Gastrocnemius medialis (tissue), 4 donors: ENCODE results near the gene AMZ1.

Experiments used
- POLR2A ChIP-seq, 2 donors: fragments of 450-650 bp; IDR thresholded peaks; one replicate each; pipeline ENCODE4 v1.6.1; 2017; ENCODE audit warnings: antibody characterized with exemption in 2 of 2, mild to moderate bottlenecking in 2 of 2, moderate library complexity in 2 of 2
- TF ChIP-seq, protein P1 (sequence below), 5 experiments: fragments of 450-650 bp in 3 of 5; fragments of 200-600 bp in 2 of 5; sonication (generic) in 2 of 5; IDR thresholded peaks in 4 of 5; conservative IDR thresholded peaks in 1 of 5; 1 replicate in 4 of 5; 2 replicates in 1 of 5; pipeline ENCODE4 v1.5.1; 2016 to 2019; ENCODE audit warnings: antibody characterized with exemption in 5 of 5, mild to moderate bottlenecking in 3 of 5, moderate library complexity in 3 of 5

DNA sequence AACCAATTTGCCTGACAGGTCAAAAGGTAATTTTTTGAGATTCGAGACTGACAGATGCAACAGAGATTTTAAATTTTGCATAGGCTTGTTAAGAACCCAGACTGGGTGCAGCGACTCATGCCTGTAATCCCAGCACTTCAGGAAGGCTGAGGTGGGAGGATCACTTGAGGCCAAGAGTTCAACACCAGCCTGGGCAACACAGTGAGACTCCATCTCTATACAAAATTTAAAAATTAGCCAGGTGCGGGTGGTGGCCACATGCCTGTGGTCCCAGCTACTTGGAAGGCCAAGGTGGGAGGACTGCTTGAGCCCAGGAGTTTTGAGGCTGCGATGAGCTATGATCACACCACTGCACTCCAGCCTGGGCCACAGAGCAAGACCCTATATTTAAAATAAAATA, 34.6 kb downstream of the AMZ1 start:
- TF ChIP-seq POLR2A (IDR thresholded peaks at IDR 0.05) = no peak
- TF ChIP-seq, protein P1, sequence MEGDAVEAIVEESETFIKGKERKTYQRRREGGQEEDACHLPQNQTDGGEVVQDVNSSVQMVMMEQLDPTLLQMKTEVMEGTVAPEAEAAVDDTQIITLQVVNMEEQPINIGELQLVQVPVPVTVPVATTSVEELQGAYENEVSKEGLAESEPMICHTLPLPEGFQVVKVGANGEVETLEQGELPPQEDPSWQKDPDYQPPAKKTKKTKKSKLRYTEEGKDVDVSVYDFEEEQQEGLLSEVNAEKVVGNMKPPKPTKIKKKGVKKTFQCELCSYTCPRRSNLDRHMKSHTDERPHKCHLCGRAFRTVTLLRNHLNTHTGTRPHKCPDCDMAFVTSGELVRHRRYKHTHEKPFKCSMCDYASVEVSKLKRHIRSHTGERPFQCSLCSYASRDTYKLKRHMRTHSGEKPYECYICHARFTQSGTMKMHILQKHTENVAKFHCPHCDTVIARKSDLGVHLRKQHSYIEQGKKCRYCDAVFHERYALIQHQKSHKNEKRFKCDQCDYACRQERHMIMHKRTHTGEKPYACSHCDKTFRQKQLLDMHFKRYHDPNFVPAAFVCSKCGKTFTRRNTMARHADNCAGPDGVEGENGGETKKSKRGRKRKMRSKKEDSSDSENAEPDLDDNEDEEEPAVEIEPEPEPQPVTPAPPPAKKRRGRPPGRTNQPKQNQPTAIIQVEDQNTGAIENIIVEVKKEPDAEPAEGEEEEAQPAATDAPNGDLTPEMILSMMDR (IDR thresholded peaks at IDR 0.05 in 4 of 5, conservative IDR thresholded peaks at IDR 0.05 in 1 of 5) = no peak
